Mesodermal cell (in vitro differentiated cells): ENCODE data around the gene FANCB. TPM values are rescaled to one million over a fixed set of nuclear protein-coding genes. Genes with fewer than 3 reads are reported as not detected.
A peak's percentile ranks its signal among the peaks of the same experiment; 100 is the strongest.

ENCODE experiments used
- H3K27ac ChIP-seq: 2 replicates; pipeline ENCODE4 v1.7.0; 2013; ENCODE audit warnings: mild to moderate bottlenecking, low read depth, low read length, moderate library complexity; ENCODE audit not compliant: severe bottlenecking
- H3K36me3 ChIP-seq: 2 replicates; pipeline ENCODE4 v1.7.1; 2013; ENCODE audit warnings: mild to moderate bottlenecking, low read length, moderate library complexity; ENCODE audit not compliant: control insufficient read depth, insufficient read depth
- H3K4me1 ChIP-seq: one replicate; pipeline ENCODE4 v1.7.1; 2013; ENCODE audit warnings: mild to moderate bottlenecking, low read length; ENCODE audit not compliant: insufficient read depth, control insufficient read depth, poor library complexity, severe bottlenecking
- H3K4me3 ChIP-seq: 2 replicates; pipeline ENCODE4 v1.7.0; 2013; ENCODE audit warnings: low read length, control low read depth, mild to moderate bottlenecking; ENCODE audit not compliant: insufficient read depth, poor library complexity, severe bottlenecking; ENCODE audit errors: extremely low read depth
- H3K9me3 ChIP-seq: 2 replicates; pipeline ENCODE4 v1.7.1; 2013; ENCODE audit warnings: mild to moderate bottlenecking, low read length, moderate library complexity; ENCODE audit not compliant: control insufficient read depth
- WGBS, 2 experiments: methylation state at CpG; one replicate each; pipeline ENCODE4 v1.1.5; 2013; ENCODE audit warnings: missing lambda C conversion rate in 2 of 2; ENCODE audit not compliant: insufficient coverage in 2 of 2; 5-methylcytosine and 5-hydroxymethylcytosine counted together
- polyA plus RNA-seq, 2 experiments: library from polyadenylated mRNA; stranded (reverse); fragments of 50-300 nt; gene quantifications; one replicate each; pipeline ENCODE4 v1.2.3, GENCODE V29; 2013

Gene FANCB
- 4.1 TPM for polyA plus RNA-seq (2013, experiment 1 of 2)
- 3.7 TPM for polyA plus RNA-seq (2013, experiment 2 of 2)

- peaks cover 3% of the 10 kb centered on the region for H3K4me1 ChIP-seq
- 0% methylated on average over 17 to 20 of the region's 78 CpGs for WGBS, 2 experiments
- H3K9me3 ChIP-seq = peaks cover under 1% of the 10 kb centered on the region
- peak within 1 kb of the TSS; percentile 54 for H3K4me3 ChIP-seq
- H3K36me3 ChIP-seq = peaks cover 15% of the 10 kb centered on the region
- peak within 1 kb of the TSS; percentile 57 for H3K27ac ChIP-seq
Observed at GRCh38 chrX:14872851-14873675, at the start of gene FANCB, which contains the start of gene MOSPD2. FANCB (minus strand) TSS chrX:14873069; CDS start chrX:14865510, 7,559 bp downstream. MOSPD2 (plus strand) TSS chrX:14873421; CDS start chrX:14873529, 108 bp downstream.

- H3K4me1 ChIP-seq = no peaks in the 10 kb centered on the region
- no peaks in the 10 kb centered on the region for H3K9me3 ChIP-seq
- peaks cover 13% of the 10 kb centered on the region for H3K36me3 ChIP-seq
- no peak overlapping the region for H3K4me3 ChIP-seq
- H3K27ac ChIP-seq = peak overlapping the region; percentile 18
- WGBS, 2 experiments = 95 to 100% methylated on average over 4 of the region's 6 CpGs
Observed at GRCh38 chrX:14922437-14922836, 49.6 kb upstream of the FANCB start.

- no CpG with 5 or more reads among the region's 2 CpGs for WGBS, 2 experiments
- Histone ChIP-seq H3K27ac (no peak overlapping the region), H3K4me3 (no peak overlapping the region), H3K9me3 (no peaks in the 10 kb centered on the region), H3K4me1 (peaks cover 8% of the 10 kb centered on the region), H3K36me3 (peaks cover 17% of the 10 kb centered on the region)
Observed at GRCh38 chrX:14920196-14920595, 47.3 kb upstream of the FANCB start.

- Histone ChIP-seq H3K4me3 (no peak overlapping the region), H3K4me1 (peaks cover 8% of the 10 kb centered on the region), H3K9me3 (no peaks in the 10 kb centered on the region), H3K27ac (no peak overlapping the region), H3K36me3 (peaks cover 17% of the 10 kb centered on the region)
- no CpG with 5 or more reads among the region's 2 CpGs for WGBS, 2 experiments
Observed at GRCh38 chrX:14919407-14919806, 46.5 kb upstream of the FANCB start.

- Histone ChIP-seq H3K36me3 (peaks cover 18% of the 10 kb centered on the region), H3K4me1 (peaks cover 8% of the 10 kb centered on the region), H3K27ac (peak overlapping the region; percentile 45), H3K4me3 (no peak overlapping the region), H3K9me3 (no peaks in the 10 kb centered on the region)
- WGBS, 2 experiments = no CpG with 5 or more reads among the region's 3 CpGs
Observed at GRCh38 chrX:14916017-14916674, 43.3 kb upstream of the FANCB start.

- H3K36me3 ChIP-seq = peaks cover 18% of the 10 kb centered on the region
- H3K27ac ChIP-seq = peak overlapping the region; percentile 45
- 90% methylated on average over 2 of the region's 3 CpGs; no CpG with 5 or more reads in 1 of the 2 experiments for WGBS, 2 experiments
- H3K9me3 ChIP-seq = no peaks in the 10 kb centered on the region
- no peak overlapping the region for H3K4me3 ChIP-seq
- peaks cover 8% of the 10 kb centered on the region for H3K4me1 ChIP-seq
Observed at GRCh38 chrX:14915596-14915995, 42.7 kb upstream of the FANCB start.

GRCh38 chrX:14913241-14913640 lies 40.4 kb upstream of the FANCB start:
- no CpG with 5 or more reads among the region's 2 CpGs for WGBS, 2 experiments
- peaks cover 8% of the 10 kb centered on the region for H3K4me1 ChIP-seq
- no peak overlapping the region for H3K4me3 ChIP-seq
- H3K36me3 ChIP-seq = peaks cover 8% of the 10 kb centered on the region
- no peaks in the 10 kb centered on the region for H3K9me3 ChIP-seq
- H3K27ac ChIP-seq = no peak overlapping the region

GRCh38 chrX:14903891-14904290 lies 31.0 kb upstream of the FANCB start:
- peaks cover 3% of the 10 kb centered on the region for H3K4me1 ChIP-seq
- WGBS, 2 experiments = no CpG with 5 or more reads among the region's 2 CpGs
- no peak overlapping the region for H3K27ac ChIP-seq
- H3K4me3 ChIP-seq = no peak overlapping the region
- peaks cover 44% of the 10 kb centered on the region for H3K36me3 ChIP-seq
- H3K9me3 ChIP-seq = peaks cover 12% of the 10 kb centered on the region

- no peak overlapping the region for H3K4me3 ChIP-seq
- peaks cover 3% of the 10 kb centered on the region for H3K4me1 ChIP-seq
- H3K9me3 ChIP-seq = peaks cover 12% of the 10 kb centered on the region
- H3K36me3 ChIP-seq = peaks cover 44% of the 10 kb centered on the region
- no peak overlapping the region for H3K27ac ChIP-seq
Observed at GRCh38 chrX:14902537-14902936, 29.7 kb upstream of the FANCB start.

GRCh38 chrX:14899607-14900006 lies 26.7 kb upstream of the FANCB start:
- H3K4me3 ChIP-seq = no peak overlapping the region
- H3K4me1 ChIP-seq = peaks cover 3% of the 10 kb centered on the region
- H3K27ac ChIP-seq = peak overlapping the region; percentile 23
- H3K36me3 ChIP-seq = peaks cover 30% of the 10 kb centered on the region
- H3K9me3 ChIP-seq = peaks cover 6% of the 10 kb centered on the region

GRCh38 chrX:14897042-14897441 lies 24.2 kb upstream of the FANCB start:
- H3K4me1 ChIP-seq = peaks cover 3% of the 10 kb centered on the region
- H3K27ac ChIP-seq = no peak overlapping the region
- no peak overlapping the region for H3K4me3 ChIP-seq
- 100% methylated on average over 1 of the region's 2 CpGs; no CpG with 5 or more reads in 1 of the 2 experiments for WGBS, 2 experiments
- no peaks in the 10 kb centered on the region for H3K9me3 ChIP-seq
- peaks cover 17% of the 10 kb centered on the region for H3K36me3 ChIP-seq
